Measurements from ENCODE around the gene CARD11.

The CARD11 gene

DNA sequence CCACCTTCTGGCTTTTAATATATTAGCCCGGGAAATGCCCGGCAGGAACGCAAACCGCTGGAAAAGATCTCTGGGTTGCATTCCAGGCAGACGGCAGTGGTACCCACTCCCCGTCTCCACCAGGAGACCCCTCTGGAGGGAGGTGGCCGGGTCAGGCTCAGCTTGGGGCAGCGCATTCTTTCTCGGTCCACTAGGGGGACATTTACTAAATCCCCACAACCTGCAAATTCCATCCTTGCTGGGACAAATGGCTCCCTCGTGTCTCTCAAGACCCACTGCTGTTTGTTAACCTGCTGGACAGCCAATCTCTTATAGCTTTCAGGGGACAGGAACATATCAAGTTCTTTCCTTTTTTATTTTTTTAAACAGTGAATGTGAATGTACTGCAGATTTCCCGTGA, 45.8 kb upstream of the CARD11 start:
- Histone ChIP-seq H3K9me2 (replicated peaks; ENCODE audit: low read depth, low read length) (no peaks in the 10 kb centered on the region), H3K36me3 (ENCODE audit: insufficient read depth, low read length) (no peaks in the 10 kb centered on the region), H2AFZ (ENCODE audit: low read length) (no peak overlapping the region), H3K4me3 (ENCODE audit: low read length, poor library complexity, severe bottlenecking) (no peak overlapping the region), H3K4me2 (ENCODE audit: low read depth, low read length, poor library complexity, severe bottlenecking) (no peak overlapping the region), H3K4me1 (ENCODE audit: insufficient read depth, low read length, poor library complexity, severe bottlenecking) (peaks cover 33% of the 10 kb centered on the region), H3K9ac (ENCODE audit: low read depth, low read length, poor library complexity, severe bottlenecking) (no peak overlapping the region), H3K79me2 (ENCODE audit: insufficient read depth, low read length) (no peaks in the 10 kb centered on the region), H3F3A (ENCODE audit: low read depth) (peaks cover 14% of the 10 kb centered on the region), H3K27me3 (ENCODE audit: insufficient read depth, low read length, poor library complexity, severe bottlenecking) (no peaks in the 10 kb centered on the region), H4K20me1 (ENCODE audit: insufficient read depth, low read length, poor library complexity, severe bottlenecking) (no peaks in the 10 kb centered on the region), H3K9me3 (ENCODE audit: insufficient read depth, low read depth, low read length) (no peaks in the 10 kb centered on the region)
- TF ChIP-seq, protein P1, sequence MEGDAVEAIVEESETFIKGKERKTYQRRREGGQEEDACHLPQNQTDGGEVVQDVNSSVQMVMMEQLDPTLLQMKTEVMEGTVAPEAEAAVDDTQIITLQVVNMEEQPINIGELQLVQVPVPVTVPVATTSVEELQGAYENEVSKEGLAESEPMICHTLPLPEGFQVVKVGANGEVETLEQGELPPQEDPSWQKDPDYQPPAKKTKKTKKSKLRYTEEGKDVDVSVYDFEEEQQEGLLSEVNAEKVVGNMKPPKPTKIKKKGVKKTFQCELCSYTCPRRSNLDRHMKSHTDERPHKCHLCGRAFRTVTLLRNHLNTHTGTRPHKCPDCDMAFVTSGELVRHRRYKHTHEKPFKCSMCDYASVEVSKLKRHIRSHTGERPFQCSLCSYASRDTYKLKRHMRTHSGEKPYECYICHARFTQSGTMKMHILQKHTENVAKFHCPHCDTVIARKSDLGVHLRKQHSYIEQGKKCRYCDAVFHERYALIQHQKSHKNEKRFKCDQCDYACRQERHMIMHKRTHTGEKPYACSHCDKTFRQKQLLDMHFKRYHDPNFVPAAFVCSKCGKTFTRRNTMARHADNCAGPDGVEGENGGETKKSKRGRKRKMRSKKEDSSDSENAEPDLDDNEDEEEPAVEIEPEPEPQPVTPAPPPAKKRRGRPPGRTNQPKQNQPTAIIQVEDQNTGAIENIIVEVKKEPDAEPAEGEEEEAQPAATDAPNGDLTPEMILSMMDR (conservative IDR thresholded peaks at IDR 0.05; ENCODE audit: low read length): peak; percentile 88
- TF ChIP-seq EZH2phosphoT487 (IDR thresholded peaks at IDR 0.05; ENCODE audit: borderline replicate concordance): no peak

- H3K9ac ChIP-seq (ENCODE audit: low read depth, low read length, poor library complexity, severe bottlenecking): no peak overlapping the region
- no peaks in the 10 kb centered on the region for H3K36me3 ChIP-seq (ENCODE audit: insufficient read depth, low read length)
- no peaks in the 10 kb centered on the region for H4K20me1 ChIP-seq (ENCODE audit: insufficient read depth, low read length, poor library complexity, severe bottlenecking)
- H3F3A ChIP-seq (ENCODE audit: low read depth): 0 out of 2 replicates have a peak, but pooled peaks cover 3% of the 10 kb centered on the region
- no peaks in the 10 kb centered on the region for H3K27me3 ChIP-seq (ENCODE audit: insufficient read depth, low read length, poor library complexity, severe bottlenecking)
- H3K9me2 ChIP-seq (replicated peaks; ENCODE audit: low read depth, low read length): no peaks in the 10 kb centered on the region
- no peak overlapping the region for H3K4me2 ChIP-seq (ENCODE audit: low read depth, low read length, poor library complexity, severe bottlenecking)
- H3K4me3 ChIP-seq (ENCODE audit: low read length, poor library complexity, severe bottlenecking): no peak overlapping the region
- TF ChIP-seq, protein P1 (conservative IDR thresholded peaks at IDR 0.05; ENCODE audit: low read length): no peak
- TF ChIP-seq EZH2phosphoT487 (IDR thresholded peaks at IDR 0.05; ENCODE audit: borderline replicate concordance): no peak
- H3K9me3 ChIP-seq (ENCODE audit: insufficient read depth, low read depth, low read length): no peaks in the 10 kb centered on the region
- no peaks in the 10 kb centered on the region for H3K79me2 ChIP-seq (ENCODE audit: insufficient read depth, low read length)
- H2AFZ ChIP-seq (ENCODE audit: low read length): no peak overlapping the region
- peaks cover 21% of the 10 kb centered on the region for H3K4me1 ChIP-seq (ENCODE audit: insufficient read depth, low read length, poor library complexity, severe bottlenecking)
These were observed 43.6 kb upstream of the CARD11 start for GRCh38 chr7:3087243-3087755.

DNA sequence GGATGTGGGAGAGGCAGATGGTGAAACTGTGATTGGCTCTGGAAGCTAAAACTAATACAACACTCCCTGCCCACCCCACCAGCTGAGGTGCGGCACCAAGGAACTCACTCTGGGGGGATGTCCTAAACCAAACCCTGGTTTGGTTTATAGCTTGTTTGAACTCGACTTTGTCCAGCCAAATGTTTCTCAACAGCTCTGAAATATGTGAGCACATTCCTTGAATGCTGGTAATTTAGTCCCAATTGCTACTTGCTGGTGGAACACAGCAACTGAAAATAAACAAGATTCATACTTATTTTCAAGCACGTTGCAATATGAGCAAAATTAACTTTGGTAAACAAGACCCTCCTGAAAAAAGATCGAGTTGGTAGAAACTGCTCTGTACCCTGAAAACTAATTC, 39.7 kb upstream of the CARD11 start:
- no peak overlapping the region for H3K4me2 ChIP-seq (ENCODE audit: low read depth, low read length, poor library complexity, severe bottlenecking)
- no peak overlapping the region for H3K4me3 ChIP-seq (ENCODE audit: low read length, poor library complexity, severe bottlenecking)
- H2AFZ ChIP-seq (ENCODE audit: low read length): no peak overlapping the region
- H3K4me1 ChIP-seq (ENCODE audit: insufficient read depth, low read length, poor library complexity, severe bottlenecking): peaks cover 10% of the 10 kb centered on the region
- no peaks in the 10 kb centered on the region for H3F3A ChIP-seq (ENCODE audit: low read depth)
- H3K9me3 ChIP-seq (ENCODE audit: insufficient read depth, low read depth, low read length): no peaks in the 10 kb centered on the region
- no peaks in the 10 kb centered on the region for H3K79me2 ChIP-seq (ENCODE audit: insufficient read depth, low read length)
- H3K9ac ChIP-seq (ENCODE audit: low read depth, low read length, poor library complexity, severe bottlenecking): no peak overlapping the region
- H3K36me3 ChIP-seq (ENCODE audit: insufficient read depth, low read length): no peaks in the 10 kb centered on the region
- H3K9me2 ChIP-seq (replicated peaks; ENCODE audit: low read depth, low read length): no peaks in the 10 kb centered on the region
- TF ChIP-seq EZH2phosphoT487 (IDR thresholded peaks at IDR 0.05; ENCODE audit: borderline replicate concordance): no peak
- TF ChIP-seq, protein P1 (conservative IDR thresholded peaks at IDR 0.05; ENCODE audit: low read length): no peak
- no peaks in the 10 kb centered on the region for H4K20me1 ChIP-seq (ENCODE audit: insufficient read depth, low read length, poor library complexity, severe bottlenecking)
- H3K27me3 ChIP-seq (ENCODE audit: insufficient read depth, low read length, poor library complexity, severe bottlenecking): no peaks in the 10 kb centered on the region
